Right lobe of liver (tissue), 6 donors: ENCODE data around the gene POLR2E. TPM values are rescaled to one million over a fixed set of nuclear protein-coding genes. Genes with fewer than 3 reads are reported as not detected.
"Not testable (repeated sequence)": the region's sequence is repeated elsewhere in the genome, so short reads cannot be mapped to it uniquely, and the experiment has no call there.

Experiments
- ATAC-seq, 4 donors: fragments of 200-7000 bp; cut with Tn5 transposase; one replicate each; pipeline ENCODE4 v1.9.1; 2020; ENCODE audit warnings: mild to moderate bottlenecking in 4 of 4, moderate library complexity in 4 of 4
- DNase-seq, 3 donors: peaks; one replicate each; pipeline ENCODE4 v3.0.0-alpha.2; 2020
- H3K27ac ChIP-seq, 3 donors: fragments of 200-600 bp; one replicate each; pipeline ENCODE4 v1.8.0; 2022
- H3K27me3 ChIP-seq, 2 donors: fragments of 200-600 bp; one replicate each; pipeline ENCODE4 v1.8.0; 2022
- H3K36me3 ChIP-seq, 4 donors: fragments of 200-600 bp; sonication (generic) in 1 of 4; one replicate each; pipeline versions ENCODE4 v1.5.1 to v1.8.0; 2017 to 2022; ENCODE audit warnings: control low read depth in 1 of 4
- H3K4me1 ChIP-seq, 4 donors: fragments of 200-600 bp; sonication (generic) in 1 of 4; one replicate each; pipeline versions ENCODE4 v1.5.1 to v1.8.0; 2017 to 2022; ENCODE audit warnings: control low read depth in 1 of 4
- H3K4me3 ChIP-seq, 3 donors: fragments of 200-600 bp; one replicate each; pipeline ENCODE4 v1.8.0; 2022
- H3K9me3 ChIP-seq, 4 donors: fragments of 200-600 bp; sonication (generic) in 1 of 4; one replicate each; pipeline versions ENCODE4 v1.5.1 to v1.8.0; 2017 to 2022; ENCODE audit warnings: control low read depth in 1 of 4
- CTCF ChIP-seq, 4 donors: fragments of 200-600 bp in 3 of 4; fragments of 450-650 bp in 1 of 4; IDR thresholded peaks; one replicate each; pipeline versions ENCODE4 v1.5.1 to v1.8.0; 2016 to 2022; ENCODE audit warnings: antibody characterized with exemption in 4 of 4, mild to moderate bottlenecking in 2 of 4
- POLR2A ChIP-seq: fragments of 450-650 bp; IDR thresholded peaks from one replicate; pipeline ENCODE4 v1.6.1; 2017; ENCODE audit warnings: antibody characterized with exemption, mild to moderate bottlenecking
- WGBS: methylation state at CpG from one replicate; pipeline ENCODE4 v1.1.6; 2018; ENCODE audit warnings: low coverage, low lambda C conversion rate; ENCODE audit not compliant: insufficient coverage; ENCODE audit errors: missing lambda C conversion rate; 5-methylcytosine and 5-hydroxymethylcytosine counted together
- intact Hi-C, 2 donors: fragments of 100-400 bp; cut with DNase I; formaldehyde crosslinking; loops; one replicate each; pipeline versions ENCODE4 v1.11.2 to v1.14.1; 2022
- total RNA-seq, 6 experiments: library from RNA; depleted of rRNA in 2 of 6; stranded (reverse); fragments of >200 nt in 2 of 6; fragmentation: NEBNext Ultra II Directional in 3 of 6; extraction: Animal tissue kit (Norgen Biotek cat#: 25700) in 3 of 6; gene quantifications; one replicate each; pipeline versions ENCODE4 v1.1.0 to v1.2.4, GENCODE V29; 2016 to 2023
- donor health status: DM: no; HTN: yes; CAD: no.
- donor health status: DM: no; HTN: no; CAD: no.
- donor health status: DM: no; HTN: no; CAD: no.
- donor health status: DM: no; HTN: yes; CAD: no.
- donor health status: DM: no; HTN: yes; CAD: no.

POLR2E gene
- total RNA-seq, 6 experiments from 2014 or later, result 112 to 256 (median 131) TPM

GRCh38 chr19:1115646-1116420 is 20.7 kb upstream of the POLR2E start:
- TF ChIP-seq POLR2A, result no peak
- TF ChIP-seq CTCF (IDR thresholded peaks at IDR 0.05), result no peak
- intact Hi-C loops, result loop anchor here (5.0 to 10.0 kb wide), 2 partner anchors 69 to 76 kb away; no protein-coding TSS in a partner anchor
- Histone ChIP-seq H3K4me3 (no peak overlapping the region), H3K27ac (no peak overlapping the region), H3K27me3 (no peaks in the 10 kb centered on the region), H3K4me1 (peaks cover 0 to 13% (median 2%) of the 10 kb centered on the region in 4 donors), H3K36me3 (peaks cover 14 to 81% (median 39%) of the 10 kb centered on the region in 4 donors), H3K9me3 (no peaks in the 10 kb centered on the region)
- 76% methylated on average over 9 of the region's 35 CpGs for WGBS
- ATAC-seq (no peak), DNase-seq (no peak)

GRCh38 chr19:1114728-1115127 is 19.6 kb upstream of the POLR2E start:
- H3K9me3 ChIP-seq, result not testable (repeated sequence)

GRCh38 chr19:1113986-1114483 is 18.9 kb upstream of the POLR2E start:
- peaks cover 0 to 13% (median 2%) of the 10 kb centered on the region in 4 donors for H3K4me1 ChIP-seq
- intact Hi-C loops, result loop anchor here in 1 of 2 donors (10.0 kb wide), 1 partner anchor 71 kb away; no protein-coding TSS in a partner anchor
- WGBS, result 31% methylated on average over 4 of the region's 25 CpGs
- H3K36me3 ChIP-seq, result peaks cover 12 to 66% (median 33%) of the 10 kb centered on the region in 4 donors
- no peak for DNase-seq
- TF ChIP-seq CTCF (IDR thresholded peaks at IDR 0.05) (no peak), POLR2A (no peak)
- peak overlapping the region; percentile 38 to 90 (median 78) for H3K27ac ChIP-seq
- no peak overlapping the region for H3K4me3 ChIP-seq
- no peaks in the 10 kb centered on the region for H3K27me3 ChIP-seq
- ATAC-seq, result peak; percentile 3 to 12 (median 8)
- H3K9me3 ChIP-seq, result no peaks in the 10 kb centered on the region

More at GRCh38 chr19:1114728-1115127, 19.6 kb upstream of the POLR2E start:
- peaks cover 0 to 13% (median 2%) of the 10 kb centered on the region in 4 donors for H3K4me1 ChIP-seq
- not testable (repeated sequence) for H3K4me3 ChIP-seq, H3K27me3 ChIP-seq, ATAC-seq, H3K27ac ChIP-seq, DNase-seq
- intact Hi-C loops, result loop anchor here (5.0 to 10.0 kb wide), 2 partner anchors 70 to 78 kb away; no protein-coding TSS in a partner anchor
- H3K36me3 ChIP-seq, result peaks cover 14 to 70% (median 34%) of the 10 kb centered on the region in 4 donors
- WGBS, result 96% methylated on average over 7 of the region's 9 CpGs

GRCh38 chr19:1113030-1113985 is 18.1 kb upstream of the POLR2E start:
- Histone ChIP-seq H3K27me3 (no peaks in the 10 kb centered on the region), H3K9me3 (no peaks in the 10 kb centered on the region), H3K4me1 (peaks cover 0 to 13% (median 2%) of the 10 kb centered on the region in 4 donors), H3K27ac (peak overlapping the region; percentile 38 to 90 (median 78)), H3K4me3 (no peak overlapping the region), H3K36me3 (peaks cover 10 to 65% (median 29%) of the 10 kb centered on the region in 4 donors)
- TF ChIP-seq CTCF (IDR thresholded peaks at IDR 0.05) (peak; percentile 86 to 98 (median 92)), POLR2A (peak; percentile 33)
- WGBS, result 10% methylated on average over 6 of the region's 44 CpGs
- ATAC-seq, result peak; percentile 89 to 96 (median 93)
- intact Hi-C loops, result loop anchor here in 1 of 2 donors (10.0 kb wide), 1 partner anchor 71 kb away; no protein-coding TSS in a partner anchor
- peak; percentile 97 to 99 (median 98) for DNase-seq
